ENCODE results near the gene TLR5.

- TF ChIP-seq CTCF (IDR thresholded peaks at IDR 0.05; ENCODE audit: insufficient read depth, low read length, poor library complexity, severe bottlenecking) (no peak), EZH2phosphoT487 (conservative IDR thresholded peaks at IDR 0.05; ENCODE audit: low read length) (no peak)
Observed at GRCh38 chr1:223089250-223089649, 53.8 kb downstream of the TLR5 start.

Measured in SU-DHL-6 (cell line).